Measurements from ENCODE around the gene STK10. TPM values are rescaled to one million over a fixed set of nuclear protein-coding genes. Genes with fewer than 3 reads are reported as not detected.
A peak's percentile ranks its signal among the peaks of the same experiment; 100 is the strongest.

Gene STK10
- total RNA-seq, 3 donors from 2014 or later = 62.1 to 79.0 (median 72.6) TPM

- H3K4me3 Mint-ChIP-seq = no peak overlapping the region
- H3K9me3 Mint-ChIP-seq = no peaks in the 10 kb centered on the region
- ATAC-seq = no peak
- no peak for DNase-seq
- H3K27me3 Mint-ChIP-seq (ENCODE audit: low read depth) = no peaks in the 10 kb centered on the region
- H3K4me1 Mint-ChIP-seq (ENCODE audit: low read depth) = peaks cover 50% of the 10 kb centered on the region
- H3K36me3 Mint-ChIP-seq (ENCODE audit: insufficient read depth) = peaks cover 12% of the 10 kb centered on the region
These were observed 80.5 kb downstream of the STK10 start for GRCh38 chr5:172107571-172107970.

- Mint-ChIP-seq H3K4me3 (no peak overlapping the region), H3K9me3 (no peaks in the 10 kb centered on the region), H3K4me1 (ENCODE audit: low read depth) (peaks cover 45% of the 10 kb centered on the region), H3K36me3 (ENCODE audit: insufficient read depth) (peaks cover 18% of the 10 kb centered on the region), H3K27me3 (ENCODE audit: low read depth) (no peaks in the 10 kb centered on the region)
- DNase-seq (peak; percentile 77), ATAC-seq (no peak)
These were observed 81.3 kb downstream of the STK10 start for GRCh38 chr5:172106511-172107356.

GRCh38 chr5:172105811-172106210, 82.2 kb downstream of the STK10 start:
- Mint-ChIP-seq H3K36me3 (ENCODE audit: insufficient read depth) (peaks cover 22% of the 10 kb centered on the region), H3K4me1 (ENCODE audit: low read depth) (peaks cover 36% of the 10 kb centered on the region)
- no peak for ATAC-seq

GRCh38 chr5:172104801-172105701, 83.0 kb downstream of the STK10 start:
- Mint-ChIP-seq H3K9me3 (no peaks in the 10 kb centered on the region), H3K4me1 (ENCODE audit: low read depth) (peaks cover 29% of the 10 kb centered on the region), H3K27me3 (ENCODE audit: low read depth) (no peaks in the 10 kb centered on the region), H3K36me3 (ENCODE audit: insufficient read depth) (peaks cover 22% of the 10 kb centered on the region), H3K4me3 (no peak overlapping the region)
- ATAC-seq (no peak), DNase-seq (no peak)

More at GRCh38 chr5:172105811-172106210, 82.2 kb downstream of the STK10 start:
- H3K9me3 Mint-ChIP-seq = no peaks in the 10 kb centered on the region
- no peak overlapping the region for H3K4me3 Mint-ChIP-seq
- DNase-seq = no peak
- no peaks in the 10 kb centered on the region for H3K27me3 Mint-ChIP-seq (ENCODE audit: low read depth)

- ATAC-seq = no peak
- H3K9me3 Mint-ChIP-seq = no peaks in the 10 kb centered on the region
- peaks cover 19% of the 10 kb centered on the region for H3K36me3 Mint-ChIP-seq (ENCODE audit: insufficient read depth)
- DNase-seq = no peak
- H3K27me3 Mint-ChIP-seq (ENCODE audit: low read depth) = no peaks in the 10 kb centered on the region
- peaks cover 19% of the 10 kb centered on the region for H3K4me1 Mint-ChIP-seq (ENCODE audit: low read depth)
- no peak overlapping the region for H3K4me3 Mint-ChIP-seq
These were observed 84.0 kb downstream of the STK10 start for GRCh38 chr5:172104021-172104420.

- ATAC-seq = peak in 1 of 2 donors; percentile 37
These were observed 85.0 kb downstream of the STK10 start for GRCh38 chr5:172102913-172103626.

GRCh38 chr5:172102218-172102870, 85.7 kb downstream of the STK10 start:
- peaks cover 25% of the 10 kb centered on the region for H3K36me3 Mint-ChIP-seq (ENCODE audit: insufficient read depth)
- no peaks in the 10 kb centered on the region for H3K27me3 Mint-ChIP-seq (ENCODE audit: low read depth)
- no peak overlapping the region for H3K4me3 Mint-ChIP-seq
- no peaks in the 10 kb centered on the region for H3K9me3 Mint-ChIP-seq
- H3K4me1 Mint-ChIP-seq (ENCODE audit: low read depth) = peaks cover 13% of the 10 kb centered on the region
- no peak for DNase-seq
- ATAC-seq = no peak

More at GRCh38 chr5:172102913-172103626, 85.0 kb downstream of the STK10 start:
- peaks cover 21% of the 10 kb centered on the region for H3K36me3 Mint-ChIP-seq (ENCODE audit: insufficient read depth)
- no peaks in the 10 kb centered on the region for H3K9me3 Mint-ChIP-seq
- DNase-seq = no peak
- H3K27me3 Mint-ChIP-seq (ENCODE audit: low read depth) = no peaks in the 10 kb centered on the region
- H3K4me1 Mint-ChIP-seq (ENCODE audit: low read depth) = peaks cover 19% of the 10 kb centered on the region
- H3K4me3 Mint-ChIP-seq = no peak overlapping the region

- Mint-ChIP-seq H3K4me1 (ENCODE audit: low read depth) (peaks cover 7% of the 10 kb centered on the region), H3K4me3 (no peak overlapping the region), H3K36me3 (ENCODE audit: insufficient read depth) (peaks cover 21% of the 10 kb centered on the region), H3K9me3 (no peaks in the 10 kb centered on the region), H3K27me3 (ENCODE audit: low read depth) (no peaks in the 10 kb centered on the region)
- DNase-seq = no peak
- no peak for ATAC-seq
These were observed 86.3 kb downstream of the STK10 start for GRCh38 chr5:172101547-172102217.

- Mint-ChIP-seq H3K27me3 (ENCODE audit: low read depth) (no peaks in the 10 kb centered on the region), H3K9me3 (no peaks in the 10 kb centered on the region), H3K36me3 (ENCODE audit: insufficient read depth) (peaks cover 18% of the 10 kb centered on the region), H3K4me3 (no peak overlapping the region), H3K4me1 (ENCODE audit: low read depth) (peaks cover 3% of the 10 kb centered on the region)
- DNase-seq (no peak), ATAC-seq (no peak)
These were observed 89.1 kb downstream of the STK10 start for GRCh38 chr5:172098883-172099282.

GRCh38 chr5:172098046-172098445, 90.0 kb downstream of the STK10 start:
- Mint-ChIP-seq H3K36me3 (ENCODE audit: insufficient read depth) (peaks cover 18% of the 10 kb centered on the region), H3K4me3 (no peak overlapping the region), H3K27me3 (ENCODE audit: low read depth) (no peaks in the 10 kb centered on the region), H3K9me3 (no peaks in the 10 kb centered on the region), H3K4me1 (ENCODE audit: low read depth) (peaks cover 3% of the 10 kb centered on the region)
- DNase-seq = no peak
- ATAC-seq = no peak

GRCh38 chr5:172097356-172097755, 90.7 kb downstream of the STK10 start:
- H3K27me3 Mint-ChIP-seq (ENCODE audit: low read depth) = no peaks in the 10 kb centered on the region
- H3K36me3 Mint-ChIP-seq (ENCODE audit: insufficient read depth) = peaks cover 16% of the 10 kb centered on the region
- H3K4me1 Mint-ChIP-seq (ENCODE audit: low read depth) = peaks cover 3% of the 10 kb centered on the region
- DNase-seq = no peak
- no peaks in the 10 kb centered on the region for H3K9me3 Mint-ChIP-seq
- no peak for ATAC-seq
- no peak overlapping the region for H3K4me3 Mint-ChIP-seq

GRCh38 chr5:172096207-172096940, 91.7 kb downstream of the STK10 start:
- H3K27me3 Mint-ChIP-seq (ENCODE audit: low read depth) = no peaks in the 10 kb centered on the region
- DNase-seq = no peak
- H3K4me3 Mint-ChIP-seq = no peak overlapping the region
- H3K9me3 Mint-ChIP-seq = no peaks in the 10 kb centered on the region
- H3K4me1 Mint-ChIP-seq (ENCODE audit: low read depth) = peaks cover 3% of the 10 kb centered on the region
- ATAC-seq = no peak
- peaks cover 8% of the 10 kb centered on the region for H3K36me3 Mint-ChIP-seq (ENCODE audit: insufficient read depth)
